DMS 273 (cell line): ENCODE results near the gene RHBDL3.
"Not testable (repeated sequence)": the region's sequence is repeated elsewhere in the genome, so short reads cannot be mapped to it uniquely, and the experiment has no call there.

Source experiments
- DNase-seq: peaks from one replicate; lab custom pipeline; 2025; ENCODE audit not compliant: unreplicated experiment; lab: John Stamatoyannopoulos, UW

Gene RHBDL3

GRCh38 chr17:32289471-32290070 is 23.9 kb downstream of the RHBDL3 start:
- DNase-seq, result no peak

GRCh38 chr17:32292094-32292493 is 26.5 kb downstream of the RHBDL3 start:
- DNase-seq, result no peak

DNA sequence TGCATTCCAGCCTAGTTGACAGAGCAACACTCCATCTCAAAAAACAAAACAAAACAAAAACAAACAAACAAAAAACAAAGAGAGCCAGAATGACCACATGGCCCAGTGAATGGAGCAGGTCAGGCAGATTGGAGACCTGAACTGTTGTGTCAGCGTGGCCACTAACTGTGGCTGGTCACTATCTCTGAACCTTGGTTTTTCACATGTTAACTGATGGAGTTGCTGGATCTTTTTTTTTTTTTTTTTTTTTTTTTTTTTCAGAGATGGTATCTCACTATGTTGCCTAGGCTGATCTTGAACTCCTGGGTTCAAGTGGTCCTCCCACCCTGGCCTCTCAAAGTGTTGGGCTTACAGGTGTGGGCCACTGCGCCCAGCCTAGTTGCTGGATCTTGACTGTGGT is 31.8 kb downstream of the RHBDL3 start:
- DNase-seq, result no peak

- peak; percentile 65 for DNase-seq
These were observed 32.2 kb downstream of the RHBDL3 start for GRCh38 chr17:32297860-32298259.

DNA sequence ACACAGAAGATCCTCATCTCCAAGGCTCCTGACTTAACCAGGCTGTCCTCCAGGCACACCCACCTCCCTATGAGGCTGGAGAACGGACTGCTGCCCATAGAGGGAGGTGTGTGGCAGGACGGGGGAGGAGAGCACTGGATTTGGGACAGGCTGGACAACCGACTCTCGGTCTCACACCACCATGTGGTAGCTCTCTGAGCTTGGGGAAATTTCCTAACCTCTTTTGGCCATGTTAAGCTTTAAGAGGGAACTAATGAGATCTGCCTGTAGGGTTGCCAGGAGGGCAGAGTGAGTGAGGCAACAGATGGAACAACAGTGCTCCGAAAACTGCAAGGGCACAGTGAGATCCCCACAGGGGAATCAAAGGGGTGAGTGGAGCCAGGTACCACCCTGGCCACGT is 32.7 kb downstream of the RHBDL3 start:
- DNase-seq, result peak; percentile 89

GRCh38 chr17:32298721-32299579 is 33.3 kb downstream of the RHBDL3 start:
- peak; percentile 90 for DNase-seq

- no peak for DNase-seq
These were observed 34.0 kb downstream of the RHBDL3 start for GRCh38 chr17:32299580-32300164.

GRCh38 chr17:32302037-32302436 is 36.4 kb downstream of the RHBDL3 start:
- no peak for DNase-seq

- no peak for DNase-seq
These were observed 37.4 kb downstream of the RHBDL3 start for GRCh38 chr17:32302860-32303649.

- DNase-seq, result peak; percentile 36
These were observed 38.2 kb downstream of the RHBDL3 start for GRCh38 chr17:32303781-32304288.

DNA sequence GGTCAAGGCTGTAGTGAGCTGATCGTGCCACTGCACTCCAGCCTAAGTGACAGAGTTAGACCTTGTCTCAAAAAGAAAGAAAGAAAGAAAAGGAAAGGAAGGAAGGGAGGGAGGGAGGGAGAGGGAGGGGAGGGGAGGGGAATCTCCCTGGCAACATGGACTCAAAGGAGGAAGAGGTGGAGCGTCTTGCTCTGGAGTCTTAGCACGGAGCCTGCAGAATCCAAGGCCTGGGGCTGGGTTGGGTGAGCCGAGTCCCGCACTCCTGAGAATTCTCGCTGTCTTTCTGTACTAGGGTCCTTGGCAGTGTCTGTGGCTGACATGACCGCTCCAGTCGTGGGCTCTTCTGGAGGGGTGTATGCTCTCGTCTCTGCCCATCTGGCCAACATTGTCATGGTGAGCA is 39.4 kb downstream of the RHBDL3 start:
- no peak for DNase-seq

GRCh38 chr17:32307658-32308057 is 42.0 kb downstream of the RHBDL3 start:
- DNase-seq, result no peak

DNA sequence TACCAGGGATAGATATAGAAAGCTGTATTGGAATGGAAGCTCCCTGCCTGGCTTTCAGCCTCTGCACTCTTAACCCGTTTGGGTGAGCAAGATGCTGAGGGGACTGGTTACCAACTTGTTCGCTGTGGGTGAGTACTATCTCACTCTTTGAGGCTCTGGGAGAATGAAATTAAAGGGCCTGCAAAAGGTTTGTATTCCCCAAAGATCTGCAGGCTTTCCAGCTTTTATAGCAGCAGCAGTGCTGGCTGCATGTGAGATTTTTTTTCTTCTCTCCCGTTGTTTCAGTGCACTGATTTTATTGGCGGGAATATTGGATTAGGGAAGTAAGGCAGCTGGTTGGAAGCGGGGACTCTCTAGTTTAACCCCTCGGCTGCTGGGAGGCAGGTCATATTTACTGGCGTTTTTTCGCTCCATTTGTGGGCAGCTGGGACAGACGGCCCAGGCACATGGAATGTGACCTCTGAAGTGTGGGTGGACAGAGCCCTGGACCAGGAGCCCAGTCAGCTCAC is 45.5 kb downstream of the RHBDL3 start:
- DNase-seq, result peak; percentile 85

DNA sequence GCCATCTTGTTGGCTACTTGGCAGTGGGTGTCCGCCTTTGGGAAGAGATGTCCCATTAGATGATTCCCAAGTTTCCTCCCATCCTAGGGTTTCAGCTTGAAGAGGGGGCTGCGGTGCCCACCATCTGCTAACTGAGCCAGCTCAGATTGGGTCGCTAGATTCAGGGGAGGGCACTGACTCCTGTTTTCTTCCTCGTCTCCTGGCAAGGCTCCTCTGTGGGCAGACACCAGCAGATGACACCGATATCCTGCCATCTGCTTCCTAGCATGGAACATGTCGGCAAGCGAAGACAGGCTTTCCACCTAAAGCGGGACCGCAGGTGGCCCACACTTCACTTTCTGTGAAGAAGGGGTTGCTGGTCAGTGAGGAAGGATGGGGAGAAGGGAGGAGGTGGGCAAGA is 49.0 kb downstream of the RHBDL3 start:
- peak; percentile 83 for DNase-seq

DNA sequence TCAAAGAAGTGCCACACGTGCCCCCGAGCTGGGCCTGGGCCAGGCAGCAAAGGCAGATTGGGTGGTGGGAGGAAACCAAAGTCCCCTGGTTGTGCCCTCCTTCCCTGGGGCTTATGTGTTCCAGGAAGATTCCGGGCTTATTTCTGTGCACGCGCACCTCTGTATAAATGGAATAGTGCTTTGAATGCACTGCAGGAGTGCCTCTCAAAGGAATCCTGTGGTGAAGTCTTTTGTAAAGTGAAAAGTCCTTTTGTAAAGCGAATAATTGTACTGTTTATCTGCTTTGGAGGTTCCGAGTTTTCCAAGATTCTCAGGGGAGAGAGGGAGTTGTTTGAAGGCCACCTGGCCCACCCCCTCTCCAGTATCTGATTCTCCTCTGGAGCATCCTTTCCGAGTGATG is 49.5 kb downstream of the RHBDL3 start:
- DNase-seq, result no peak

DNA sequence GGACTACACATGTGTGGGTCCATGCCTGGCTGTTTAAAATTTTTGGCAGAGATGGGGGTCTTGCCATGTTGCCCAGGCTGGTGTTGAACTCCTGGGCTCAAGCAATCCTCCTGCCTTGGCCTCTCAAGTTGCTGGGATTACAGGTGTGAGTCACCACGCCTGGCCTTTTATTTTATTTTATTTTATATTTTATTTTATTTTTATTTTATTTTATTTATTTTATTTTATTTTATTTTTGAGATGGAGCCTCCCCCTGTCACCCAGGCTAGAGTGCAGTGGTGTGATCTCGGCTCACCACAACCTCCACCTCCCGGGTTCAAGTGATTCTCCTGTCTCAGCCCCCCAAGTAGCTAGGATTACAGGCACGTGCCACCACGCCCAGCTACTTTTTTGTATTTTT is 51.0 kb downstream of the RHBDL3 start:
- not testable (repeated sequence) for DNase-seq

DNA sequence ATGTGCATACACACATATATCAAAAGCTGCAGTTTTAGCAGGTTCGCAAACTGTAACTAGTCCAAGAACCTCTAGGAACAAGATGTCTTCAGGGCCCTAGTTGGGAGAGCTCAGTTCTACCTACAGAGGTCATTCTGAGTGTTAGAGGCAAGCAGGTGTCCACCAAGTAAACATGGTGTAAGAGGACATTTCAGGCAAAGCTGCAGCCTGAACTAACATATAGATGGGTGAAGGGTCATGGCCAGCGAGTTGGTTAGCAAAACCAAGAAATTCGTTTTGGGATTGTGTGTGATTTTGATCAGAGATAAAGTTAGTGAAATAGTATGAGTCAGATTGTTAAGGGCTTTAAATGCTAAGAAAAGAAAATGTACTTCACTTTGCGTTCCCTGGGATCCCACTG is 51.7 kb downstream of the RHBDL3 start:
- DNase-seq, result no peak

GRCh38 chr17:32318071-32318470 is 52.4 kb downstream of the RHBDL3 start:
- DNase-seq, result no peak

GRCh38 chr17:32319548-32319905 is 53.9 kb downstream of the RHBDL3 start:
- peak; percentile 89 for DNase-seq

DNA sequence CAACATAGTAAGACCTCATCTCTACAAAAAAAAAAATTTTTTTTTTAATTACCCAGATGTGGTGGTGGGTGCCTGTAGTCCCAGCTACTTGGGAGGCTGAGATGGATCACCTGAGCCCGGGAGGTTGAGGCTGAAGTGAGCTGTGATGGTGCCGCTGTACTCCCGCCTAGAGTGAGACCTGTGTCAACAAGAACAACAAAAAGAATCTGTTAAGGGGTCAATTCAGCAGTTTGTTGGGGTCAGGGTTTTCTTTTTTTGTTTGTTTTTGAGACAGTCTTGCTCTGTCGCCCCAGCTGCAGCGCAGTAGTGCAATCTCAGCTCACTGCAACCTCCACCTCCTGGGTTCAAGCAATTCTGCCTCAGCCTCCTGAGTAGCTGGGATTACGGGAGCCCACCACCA is 54.4 kb downstream of the RHBDL3 start:
- not testable (repeated sequence) for DNase-seq

- DNase-seq, result no peak
These were observed 55.2 kb downstream of the RHBDL3 start for GRCh38 chr17:32320847-32321246.
